Fibroblast of mammary gland (primary cell): ENCODE results near the gene NEUROD1.
A peak's percentile ranks its signal among the peaks of the same experiment; 100 is the strongest.

Experiments used
- DNase-seq: peaks from one replicate; pipeline ENCODE4 v3.0.0-alpha.2; 2010; ENCODE audit warnings: low read depth
- H3K4me3 ChIP-seq: 2 replicates; pipeline ENCODE4 v1.5.1; 2011; ENCODE audit warnings: low read depth, mild to moderate bottlenecking, low read length, moderate library complexity; ENCODE audit not compliant: control insufficient read depth
- TF ChIP-seq, protein P1 (sequence below): conservative IDR thresholded peaks from 2 replicates; pipeline ENCODE4 v1.5.1; 2011; ENCODE audit warnings: low read depth, low read length, inconsistent platforms; ENCODE audit not compliant: control insufficient read depth, insufficient read depth

The NEUROD1 gene

DNA sequence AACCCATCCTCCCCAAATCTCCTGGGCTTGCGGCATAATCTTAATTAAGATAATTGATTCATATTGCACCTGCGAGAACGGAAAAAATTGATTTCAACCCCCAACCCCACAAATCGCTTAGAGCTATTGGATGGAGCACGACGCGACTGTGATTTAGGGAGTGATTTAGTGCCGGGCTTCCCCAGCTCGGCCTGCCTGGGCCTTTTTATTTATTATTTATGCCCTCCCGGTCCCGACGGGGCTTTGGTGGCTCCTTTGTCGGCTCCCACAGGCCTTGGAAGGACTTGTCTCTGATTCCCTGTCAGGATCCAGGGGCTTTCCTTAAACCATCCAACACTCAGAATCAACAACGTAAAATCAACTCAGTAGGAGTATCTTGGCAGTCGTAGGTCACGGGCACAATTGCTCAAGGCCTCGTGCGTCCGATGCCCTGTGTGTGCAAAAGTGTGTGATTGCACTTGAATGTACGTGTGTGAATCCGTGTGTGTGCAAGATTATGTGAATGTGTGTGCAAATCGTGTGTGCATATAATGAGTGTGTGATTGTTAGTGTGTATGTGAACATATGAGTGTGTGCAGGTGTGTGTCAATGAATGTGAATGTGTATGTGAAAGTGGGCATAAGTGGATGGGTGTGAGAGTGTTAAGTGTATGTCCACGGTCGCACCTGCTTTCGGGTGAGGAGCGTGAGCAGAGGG is 4.3 kb upstream of the NEUROD1 start:
- no peak overlapping the region for H3K4me3 ChIP-seq
- DNase-seq: no peak
- TF ChIP-seq, protein P1, sequence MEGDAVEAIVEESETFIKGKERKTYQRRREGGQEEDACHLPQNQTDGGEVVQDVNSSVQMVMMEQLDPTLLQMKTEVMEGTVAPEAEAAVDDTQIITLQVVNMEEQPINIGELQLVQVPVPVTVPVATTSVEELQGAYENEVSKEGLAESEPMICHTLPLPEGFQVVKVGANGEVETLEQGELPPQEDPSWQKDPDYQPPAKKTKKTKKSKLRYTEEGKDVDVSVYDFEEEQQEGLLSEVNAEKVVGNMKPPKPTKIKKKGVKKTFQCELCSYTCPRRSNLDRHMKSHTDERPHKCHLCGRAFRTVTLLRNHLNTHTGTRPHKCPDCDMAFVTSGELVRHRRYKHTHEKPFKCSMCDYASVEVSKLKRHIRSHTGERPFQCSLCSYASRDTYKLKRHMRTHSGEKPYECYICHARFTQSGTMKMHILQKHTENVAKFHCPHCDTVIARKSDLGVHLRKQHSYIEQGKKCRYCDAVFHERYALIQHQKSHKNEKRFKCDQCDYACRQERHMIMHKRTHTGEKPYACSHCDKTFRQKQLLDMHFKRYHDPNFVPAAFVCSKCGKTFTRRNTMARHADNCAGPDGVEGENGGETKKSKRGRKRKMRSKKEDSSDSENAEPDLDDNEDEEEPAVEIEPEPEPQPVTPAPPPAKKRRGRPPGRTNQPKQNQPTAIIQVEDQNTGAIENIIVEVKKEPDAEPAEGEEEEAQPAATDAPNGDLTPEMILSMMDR: no peak

DNA sequence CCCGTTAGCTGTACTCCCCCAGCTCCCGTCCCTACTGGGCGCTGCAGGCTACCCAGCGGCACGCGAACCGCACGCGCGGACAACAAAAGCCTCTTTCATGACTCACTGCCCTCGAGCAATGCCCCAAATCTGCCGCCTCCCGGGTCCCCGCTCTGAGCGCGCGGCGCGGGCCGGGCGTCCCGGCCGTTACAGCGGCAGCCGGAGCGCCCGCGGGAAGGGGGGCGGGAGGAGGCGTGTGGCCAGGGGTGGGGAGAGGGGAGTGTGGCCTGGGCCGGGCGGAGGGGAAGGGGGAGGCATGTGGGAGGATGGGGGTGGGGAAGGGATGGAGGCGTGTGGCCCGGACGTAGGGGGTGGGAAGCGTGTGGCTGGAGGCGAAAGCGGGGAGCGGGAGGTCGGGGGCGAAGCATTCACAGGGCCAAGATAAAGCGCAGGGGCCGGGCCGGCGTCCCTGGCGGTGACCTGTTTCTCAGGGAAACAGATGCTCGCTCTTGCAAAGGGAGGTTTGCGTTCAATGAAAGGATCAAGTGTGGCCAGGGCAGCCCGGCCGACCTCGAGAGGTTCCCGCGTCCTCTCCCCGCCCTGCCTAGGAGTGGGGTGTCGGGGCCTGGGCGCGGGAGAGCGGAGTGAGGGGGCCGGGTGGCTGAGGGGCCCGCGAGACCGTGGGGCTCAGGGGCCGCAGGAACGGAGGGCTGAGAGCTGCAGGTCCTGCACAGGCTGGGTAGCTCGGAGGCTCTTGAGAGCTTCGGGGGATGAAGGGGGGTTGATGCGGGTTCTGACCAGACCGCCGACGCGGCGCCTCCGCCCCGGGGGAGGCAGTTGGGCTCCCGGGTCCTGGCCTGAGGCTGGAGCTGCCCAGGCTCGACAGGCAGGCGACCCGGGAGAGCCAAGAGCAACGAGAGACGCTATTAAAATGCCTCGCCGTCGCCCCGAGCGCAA is 3.5 kb upstream of the NEUROD1 start:
- no peak overlapping the region for H3K4me3 ChIP-seq
- TF ChIP-seq, protein P1: no peak
- DNase-seq: peak; percentile 8

DNA sequence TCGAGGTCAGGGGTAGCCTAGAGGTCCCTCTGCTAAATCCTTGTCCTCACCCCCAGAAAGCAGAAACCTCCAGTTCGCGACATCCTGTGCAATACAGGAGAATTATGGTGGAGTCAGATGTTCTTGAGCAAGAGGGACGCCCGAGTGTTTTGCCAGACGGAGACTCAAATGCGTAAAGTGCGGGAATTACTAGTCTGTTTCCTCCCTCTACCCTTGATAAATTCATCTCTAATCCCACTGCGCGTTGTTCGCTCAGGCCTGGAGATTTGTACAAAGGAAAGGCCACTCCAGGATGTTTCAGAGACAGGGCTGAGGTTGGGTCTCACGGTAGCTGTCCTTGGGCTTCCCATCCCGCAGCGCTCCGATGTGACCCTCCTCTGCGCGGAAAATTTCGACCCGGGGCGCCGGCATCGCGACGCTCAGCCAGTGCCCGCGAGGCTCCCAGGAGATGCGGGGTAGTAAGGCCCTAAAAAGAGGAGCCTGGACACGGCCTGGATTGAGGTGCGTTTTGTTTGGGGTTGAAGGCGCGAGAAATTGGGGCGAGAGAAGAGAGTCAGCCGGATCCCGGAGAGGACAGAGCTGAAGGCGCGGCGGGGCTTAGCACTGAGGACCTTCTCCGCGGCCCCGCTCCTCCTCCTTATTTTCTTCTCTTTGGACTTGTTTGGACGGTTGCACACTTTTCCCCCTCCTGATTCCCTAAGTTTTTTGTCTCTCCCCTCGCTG is 2.6 kb upstream of the NEUROD1 start:
- TF ChIP-seq, protein P1: no peak
- H3K4me3 ChIP-seq: no peak overlapping the region
- peak; percentile 8 for DNase-seq

DNA sequence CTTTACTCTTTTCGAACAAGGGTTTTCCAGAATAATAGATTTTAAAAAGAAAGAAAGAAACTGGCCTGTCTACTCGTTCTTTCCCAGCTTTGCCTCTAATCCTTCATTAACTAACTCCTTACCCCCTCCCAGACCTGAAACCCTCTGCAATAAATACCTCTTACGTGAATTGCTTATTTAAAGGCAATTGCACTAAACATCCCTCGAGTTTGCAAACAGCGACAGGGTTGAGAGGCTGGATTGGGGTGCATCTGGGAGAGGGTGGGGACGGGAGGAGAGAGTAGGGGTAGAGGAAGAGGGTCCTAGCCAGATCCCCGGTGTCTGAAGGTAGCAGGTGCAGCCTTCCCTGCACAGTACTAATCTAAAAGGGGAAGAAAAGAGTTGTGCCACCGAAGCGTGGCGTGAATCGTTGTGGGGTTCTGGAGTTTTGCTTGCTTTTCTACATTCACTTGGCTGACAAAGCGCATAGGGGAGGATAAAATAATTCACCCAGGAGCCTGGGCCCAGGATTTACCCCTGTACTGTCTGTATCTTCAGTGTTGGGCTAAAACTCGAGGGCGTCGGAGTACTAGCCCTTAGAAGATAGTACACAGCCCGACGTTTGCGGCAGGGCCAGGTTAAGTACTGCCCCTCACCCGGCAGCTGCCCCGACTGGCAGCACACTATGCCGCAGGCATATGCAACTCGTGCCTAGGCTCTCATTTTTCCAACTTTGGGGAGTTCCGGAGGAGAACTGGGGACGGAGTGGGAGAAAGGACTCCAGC is 1.9 kb upstream of the NEUROD1 start:
- TF ChIP-seq, protein P1: no peak
- no peak for DNase-seq
- no peak overlapping the region for H3K4me3 ChIP-seq

DNA sequence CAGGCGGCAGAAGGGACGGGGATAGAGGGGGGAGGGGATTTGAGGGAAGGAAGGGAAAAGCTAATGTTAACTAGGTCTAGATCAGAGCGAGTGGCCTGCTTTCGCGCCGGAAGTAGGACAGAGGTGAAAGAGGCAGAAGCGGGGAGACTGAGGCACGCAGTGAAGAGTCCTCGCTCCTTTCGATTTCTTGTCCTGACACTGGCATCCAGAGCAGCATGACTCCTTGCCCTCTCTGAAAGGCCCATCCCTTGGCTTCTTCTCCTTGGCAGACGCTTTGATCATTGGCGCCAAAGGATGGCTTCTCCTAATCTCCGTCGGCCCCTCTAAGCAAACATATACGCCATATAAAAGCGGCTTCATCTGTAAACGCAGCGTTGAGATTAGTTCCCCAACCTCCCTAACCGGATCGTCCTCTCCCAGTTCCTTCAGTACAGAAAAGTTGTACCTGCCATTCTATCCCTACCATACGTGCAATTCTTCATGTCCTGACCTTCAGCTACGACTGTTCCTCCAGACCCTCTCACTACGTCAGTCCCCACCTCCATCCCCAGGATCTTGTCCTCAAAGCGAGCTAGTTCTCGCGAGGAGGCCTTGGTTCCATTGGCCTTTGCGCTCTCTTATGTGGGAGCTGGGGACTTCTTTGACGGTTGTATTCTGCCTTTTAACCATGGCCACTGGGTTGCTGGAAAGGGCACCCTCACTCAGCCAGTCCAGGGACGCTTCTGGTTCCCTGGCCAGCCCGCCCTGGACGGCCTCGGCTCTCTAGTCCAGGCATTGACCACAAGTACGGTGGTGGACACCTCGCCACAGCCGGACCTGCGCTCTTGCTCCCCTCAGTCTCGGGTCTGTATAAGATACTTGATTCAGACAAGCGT is 857 bp upstream of the NEUROD1 start:
- no peak for DNase-seq
- no peak overlapping the region for H3K4me3 ChIP-seq
- TF ChIP-seq, protein P1: no peak
